Testis (tissue), 3 donors: ENCODE data around the gene GABRB1. TPM values are rescaled to one million over a fixed set of nuclear protein-coding genes. Genes with fewer than 3 reads are reported as not detected.

Experiments used
- DNase-seq: peaks from one replicate; pipeline ENCODE4 v3.0.0-alpha.2; 2019
- H3K27ac ChIP-seq, 2 donors: fragments of 200-600 bp; sonication (generic); one replicate each; pipeline ENCODE4 v1.5.1; 2019
- H3K27me3 ChIP-seq: fragments of 200-600 bp; sonication (generic); one replicate; pipeline ENCODE4 v1.5.1; 2019
- H3K36me3 ChIP-seq: fragments of 200-600 bp; sonication (generic); one replicate; pipeline ENCODE4 v1.5.1; 2017; ENCODE audit warnings: low read depth; ENCODE audit errors: missing control alignments
- H3K4me1 ChIP-seq: fragments of 200-600 bp; sonication (generic); one replicate; pipeline ENCODE4 v1.5.1; 2019
- H3K4me3 ChIP-seq, 2 donors: fragments of 200-600 bp; sonication (generic); one replicate each; pipeline ENCODE4 v1.5.1; 2017 to 2019
- H3K9me3 ChIP-seq: fragments of 200-600 bp; sonication (generic); one replicate; pipeline ENCODE4 v1.5.1; 2017
- POLR2A ChIP-seq: fragments of 450-650 bp; IDR thresholded peaks from one replicate; pipeline ENCODE4 v1.6.1; 2017; ENCODE audit warnings: antibody characterized with exemption, mild to moderate bottlenecking, moderate library complexity
- WGBS, 2 donors: methylation state at CpG; one replicate each; pipeline ENCODE4 v1.1.5; 2018; 5-methylcytosine and 5-hydroxymethylcytosine counted together
- intact Hi-C: fragments of 100-400 bp; cut with DNase I; formaldehyde crosslinking; loops from one replicate; pipeline ENCODE4 v1.15.1; 2023; ENCODE audit warnings: low total_unique reads
- polyA plus RNA-seq: library from polyadenylated mRNA; stranded (reverse); fragments of 350-450 nt; fragmentation: Illumina TruSeq; extraction: RNeasy Lipid Tissue Mini Kit (QIAGEN cat#74804); gene quantifications from one replicate; pipeline ENCODE4 v1.2.3, GENCODE V29; 2014; ENCODE audit warnings: low read depth, low replicate concordance; ENCODE audit not compliant: insufficient read depth
- total RNA-seq, 2 donors: library from RNA; depleted of rRNA; stranded (reverse); fragments of >200 nt; gene quantifications; one replicate each; pipeline ENCODE4 v1.2.3, GENCODE V29; 2016
- TF ChIP-seq, protein P1 (sequence below), 3 experiments: fragments of 450-650 bp in 2 of 3; fragments of 200-600 bp in 1 of 3; sonication (generic) in 1 of 3; IDR thresholded peaks; one replicate each; pipeline ENCODE4 v1.5.1; 2016 to 2019; ENCODE audit warnings: antibody characterized with exemption in 3 of 3, mild to moderate bottlenecking in 2 of 3, moderate library complexity in 1 of 3

Gene GABRB1
- total and polyA plus RNA-seq, 3 donors from 2014 or later: 0.50 to 0.87 TPM; not detected in 1

DNA sequence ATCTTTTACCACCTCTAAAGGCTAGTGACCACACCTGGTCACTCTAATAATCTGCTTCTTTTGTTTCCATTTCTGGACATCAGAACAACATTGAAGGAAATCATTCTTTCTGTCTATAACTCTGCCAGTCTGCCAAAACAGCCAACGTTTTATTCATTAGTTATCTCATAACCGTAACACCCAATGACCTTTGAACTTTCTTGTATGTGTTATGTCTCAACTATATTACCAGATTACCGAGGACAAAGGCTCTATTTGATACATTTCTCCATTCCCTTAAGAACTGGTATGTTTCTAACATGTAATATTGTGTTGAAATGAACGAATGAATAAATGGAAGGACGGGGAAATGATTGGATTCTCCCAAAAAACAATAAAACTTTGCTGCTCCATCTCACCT is 152.7 kb downstream of the GABRB1 start:
- H3K27ac ChIP-seq: no peak overlapping the region
- H3K36me3 ChIP-seq: no peaks in the 10 kb centered on the region
- H3K4me1 ChIP-seq: no peaks in the 10 kb centered on the region
- no peak for TF ChIP-seq POLR2A
- TF ChIP-seq, protein P1, sequence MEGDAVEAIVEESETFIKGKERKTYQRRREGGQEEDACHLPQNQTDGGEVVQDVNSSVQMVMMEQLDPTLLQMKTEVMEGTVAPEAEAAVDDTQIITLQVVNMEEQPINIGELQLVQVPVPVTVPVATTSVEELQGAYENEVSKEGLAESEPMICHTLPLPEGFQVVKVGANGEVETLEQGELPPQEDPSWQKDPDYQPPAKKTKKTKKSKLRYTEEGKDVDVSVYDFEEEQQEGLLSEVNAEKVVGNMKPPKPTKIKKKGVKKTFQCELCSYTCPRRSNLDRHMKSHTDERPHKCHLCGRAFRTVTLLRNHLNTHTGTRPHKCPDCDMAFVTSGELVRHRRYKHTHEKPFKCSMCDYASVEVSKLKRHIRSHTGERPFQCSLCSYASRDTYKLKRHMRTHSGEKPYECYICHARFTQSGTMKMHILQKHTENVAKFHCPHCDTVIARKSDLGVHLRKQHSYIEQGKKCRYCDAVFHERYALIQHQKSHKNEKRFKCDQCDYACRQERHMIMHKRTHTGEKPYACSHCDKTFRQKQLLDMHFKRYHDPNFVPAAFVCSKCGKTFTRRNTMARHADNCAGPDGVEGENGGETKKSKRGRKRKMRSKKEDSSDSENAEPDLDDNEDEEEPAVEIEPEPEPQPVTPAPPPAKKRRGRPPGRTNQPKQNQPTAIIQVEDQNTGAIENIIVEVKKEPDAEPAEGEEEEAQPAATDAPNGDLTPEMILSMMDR (IDR thresholded peaks at IDR 0.05): no peak
- H3K27me3 ChIP-seq: no peaks in the 10 kb centered on the region
- H3K9me3 ChIP-seq: no peaks in the 10 kb centered on the region
- intact Hi-C loops: no loop called here
- WGBS, 2 donors: 77 to 80% methylated on average over 5 of the region's 5 CpGs
- DNase-seq: no peak
- H3K4me3 ChIP-seq: no peak overlapping the region

DNA sequence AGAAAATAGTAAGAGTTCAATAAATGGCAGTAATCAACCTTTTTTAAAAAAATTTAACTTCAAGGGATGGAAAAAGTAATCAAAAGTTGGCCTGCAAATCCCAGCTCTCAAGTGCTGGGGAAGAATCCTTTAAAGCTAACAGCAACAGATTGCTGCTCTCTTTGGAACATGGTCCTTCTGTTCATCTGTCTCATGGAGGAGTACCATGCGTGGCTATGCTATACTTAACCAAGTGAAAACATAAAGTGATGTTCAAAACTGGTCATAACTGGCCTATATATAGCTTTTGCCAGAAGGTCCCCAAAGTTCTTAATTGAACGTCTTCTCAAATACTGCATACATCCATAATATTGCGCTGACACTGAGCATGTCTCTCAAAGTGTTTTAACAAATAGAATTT is 154.4 kb downstream of the GABRB1 start:
- H3K27ac ChIP-seq: no peak overlapping the region
- no peak for DNase-seq
- H3K36me3 ChIP-seq: no peaks in the 10 kb centered on the region
- H3K27me3 ChIP-seq: no peaks in the 10 kb centered on the region
- H3K4me1 ChIP-seq: no peaks in the 10 kb centered on the region
- intact Hi-C loops: no loop called here
- no peak for TF ChIP-seq POLR2A
- TF ChIP-seq, protein P1 (IDR thresholded peaks at IDR 0.05): no peak
- no peak overlapping the region for H3K4me3 ChIP-seq
- WGBS, 2 donors: 92 to 95% methylated on average over 3 of the region's 3 CpGs
- H3K9me3 ChIP-seq: no peaks in the 10 kb centered on the region

DNA sequence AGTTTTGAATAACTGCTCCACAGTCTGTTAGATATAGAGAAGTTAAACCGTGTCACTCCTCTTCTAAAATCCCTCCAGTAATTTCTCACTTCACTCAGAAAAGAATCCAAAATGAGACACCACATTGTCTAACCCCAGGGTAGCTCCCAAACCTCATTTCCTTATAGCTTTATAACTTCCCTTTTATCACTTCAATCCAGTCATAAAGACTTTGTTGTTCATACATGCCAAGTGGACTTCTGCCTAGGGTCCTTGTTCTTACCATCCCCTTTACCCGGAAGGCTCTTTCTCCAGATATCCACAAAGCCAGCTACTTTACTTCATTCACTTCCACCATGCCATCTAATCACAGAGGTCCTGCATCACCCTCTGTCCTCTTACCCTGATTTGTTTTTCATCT is 156.2 kb downstream of the GABRB1 start:
- Histone ChIP-seq H3K36me3 (no peaks in the 10 kb centered on the region), H3K9me3 (no peaks in the 10 kb centered on the region), H3K27ac (no peak overlapping the region), H3K27me3 (no peaks in the 10 kb centered on the region), H3K4me3 (no peak overlapping the region), H3K4me1 (no peaks in the 10 kb centered on the region)
- intact Hi-C loops: no loop called here
- 65 to 73% methylated on average over 2 of the region's 2 CpGs for WGBS, 2 donors
- TF ChIP-seq, protein P1 (IDR thresholded peaks at IDR 0.05): no peak
- no peak for TF ChIP-seq POLR2A
- DNase-seq: no peak

DNA sequence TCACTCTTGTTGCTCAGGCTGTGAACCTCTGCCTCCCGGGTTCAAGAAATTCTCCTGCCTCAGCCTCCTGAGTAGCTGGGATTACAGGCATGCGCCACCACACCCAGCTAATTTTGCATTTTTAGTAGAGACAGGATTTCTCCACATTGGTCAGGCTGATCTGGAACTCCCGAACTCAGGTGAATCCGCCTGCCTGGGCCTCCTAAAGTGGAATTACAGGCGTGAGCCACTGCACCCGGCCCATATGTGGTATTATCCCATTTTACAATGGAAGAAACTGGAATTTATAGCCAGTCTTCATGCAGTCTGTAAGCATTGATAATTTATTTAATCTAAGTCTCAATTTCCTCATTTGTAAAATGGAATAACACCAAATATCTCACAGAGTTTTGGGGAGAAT is 161.8 kb downstream of the GABRB1 start:
- TF ChIP-seq, protein P1 (IDR thresholded peaks at IDR 0.05): no peak
- TF ChIP-seq POLR2A: no peak
- no peak for DNase-seq
- 74 to 79% methylated on average over 6 of the region's 6 CpGs for WGBS, 2 donors
- no peaks in the 10 kb centered on the region for H3K9me3 ChIP-seq
- H3K4me3 ChIP-seq: no peak overlapping the region
- no peak overlapping the region for H3K27ac ChIP-seq
- no peaks in the 10 kb centered on the region for H3K4me1 ChIP-seq
- no peaks in the 10 kb centered on the region for H3K36me3 ChIP-seq
- H3K27me3 ChIP-seq: no peaks in the 10 kb centered on the region
- intact Hi-C loops: no loop called here

DNA sequence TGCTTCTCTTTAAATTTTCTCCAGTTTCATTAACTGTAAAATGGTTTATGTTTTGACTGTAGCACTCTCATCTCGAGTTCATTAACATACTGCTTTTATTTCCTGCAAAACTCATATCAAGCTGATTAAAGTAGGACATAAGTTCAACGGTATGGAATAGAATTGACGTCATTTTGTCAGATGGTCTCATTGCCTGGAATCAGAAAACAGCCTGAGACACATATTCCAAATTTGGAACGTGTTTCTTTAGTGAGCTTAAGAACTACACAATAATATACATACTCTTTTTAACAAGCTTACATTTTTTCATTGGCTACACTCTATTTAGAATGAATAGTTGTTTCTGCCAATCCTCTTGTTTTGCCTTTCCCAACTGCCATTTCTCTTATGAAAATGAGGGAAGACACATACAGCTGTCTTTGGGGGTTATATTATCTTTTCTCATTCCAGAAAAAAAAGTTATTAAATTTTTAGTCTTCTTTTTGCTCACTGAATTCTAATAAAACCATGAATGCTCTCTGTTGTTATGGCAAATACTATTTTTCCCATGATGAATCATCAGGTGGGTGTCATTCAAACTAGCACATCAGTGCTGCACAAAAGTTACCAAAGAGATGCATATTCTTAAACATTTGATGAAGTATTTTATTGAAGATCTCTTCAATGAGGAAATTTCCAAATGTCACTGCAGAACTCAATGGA is 162.8 kb downstream of the GABRB1 start:
- 62 to 68% methylated on average over 4 of the region's 4 CpGs for WGBS, 2 donors
- DNase-seq: no peak
- no peaks in the 10 kb centered on the region for H3K27me3 ChIP-seq
- H3K36me3 ChIP-seq: no peaks in the 10 kb centered on the region
- no peak overlapping the region for H3K4me3 ChIP-seq
- H3K9me3 ChIP-seq: no peaks in the 10 kb centered on the region
- TF ChIP-seq POLR2A: no peak
- TF ChIP-seq, protein P1 (IDR thresholded peaks at IDR 0.05): no peak
- H3K4me1 ChIP-seq: no peaks in the 10 kb centered on the region
- H3K27ac ChIP-seq: no peak overlapping the region
- intact Hi-C loops: no loop called here
